Mucosa of descending colon (tissue), 3 donors: Measurements from ENCODE around the gene IGLL1. TPM values are rescaled to one million over a fixed set of nuclear protein-coding genes. Genes with fewer than 3 reads are reported as not detected.

Experiments used
- ATAC-seq: fragments of 200-7000 bp; cut with Tn5 transposase; one replicate; pipeline ENCODE4 v1.9.1; 2020; ENCODE audit warnings: mild to moderate bottlenecking, moderate library complexity
- DNase-seq, 3 donors: peaks; one replicate each; pipeline ENCODE4 v3.0.0-alpha.2; 2020
- H3K36me3 ChIP-seq: fragments of 200-600 bp; one replicate; pipeline ENCODE4 v1.8.0; 2021; ENCODE audit warnings: low read depth, mild to moderate bottlenecking
- H3K4me1 ChIP-seq: fragments of 200-600 bp; one replicate; pipeline ENCODE4 v1.8.0; 2021; ENCODE audit warnings: low read depth, mild to moderate bottlenecking
- H3K4me3 ChIP-seq: fragments of 200-600 bp; one replicate; pipeline ENCODE4 v1.8.0; 2021; ENCODE audit warnings: mild to moderate bottlenecking
- H3K9me3 ChIP-seq: fragments of 200-600 bp; one replicate; pipeline ENCODE4 v1.8.0; 2021; ENCODE audit warnings: mild to moderate bottlenecking
- intact Hi-C, 2 donors: fragments of 100-400 bp; cut with DNase I in 1 of 2; cut with micrococcal nuclease in 1 of 2; formaldehyde crosslinking; loops; one replicate each; pipeline versions ENCODE4 v1.11.0 to v1.11.1; 2022; cut with DNase I, micrococcal nuclease
- total RNA-seq, 3 donors: library from RNA; stranded (reverse); fragmentation: NEBNext Ultra II Directional in 2 of 3; extraction: Animal tissue kit (Norgen Biotek cat#: 25700) in 2 of 3; gene quantifications; one replicate each; pipeline versions ENCODE4 v1.2.1 to v1.2.4, GENCODE V29; 2021 to 2023
- TF ChIP-seq, protein P1 (sequence below): fragments of 200-600 bp; IDR thresholded peaks from one replicate; pipeline ENCODE4 v1.8.0; 2022; ENCODE audit warnings: antibody characterized with exemption, mild to moderate bottlenecking
- donor health status: DM: no; HTN: no; CAD: no; lungs with moderate emphysema.
- donor health status: DM: no; HTN: no; CAD: no.
- donor health status: DM: no; HTN: yes; CAD: no.

The IGLL1 gene
- total RNA-seq, 3 donors from 2014 or later: not detected

DNA sequence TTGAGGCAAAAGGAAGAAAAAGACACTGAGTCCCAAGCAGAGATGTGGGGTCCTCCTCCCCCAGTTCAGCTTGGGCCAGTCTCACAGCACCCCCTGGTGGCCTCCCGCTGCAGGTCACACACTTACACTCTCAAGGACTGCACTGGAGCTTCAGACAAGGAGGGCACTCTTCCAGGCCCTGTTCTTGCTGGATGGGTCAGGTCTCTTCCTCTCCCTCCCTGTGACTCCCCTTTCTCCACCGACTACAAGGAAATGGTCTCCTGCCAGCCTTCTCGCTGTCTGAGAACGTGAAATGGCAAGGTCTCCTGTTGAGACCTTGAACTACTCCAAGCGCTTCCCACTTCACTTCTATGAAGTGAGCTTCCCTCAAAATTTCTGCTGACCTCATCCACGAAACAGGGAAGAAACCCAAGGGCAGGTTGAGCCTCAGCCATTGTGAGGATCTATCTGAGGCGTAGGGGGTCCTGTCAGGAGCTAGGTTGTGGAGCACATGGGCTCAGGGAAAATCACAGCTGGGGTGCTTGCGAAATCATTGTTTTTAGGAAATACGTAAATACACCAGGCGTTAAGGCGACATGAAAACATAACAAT lies 11.2 kb upstream of the IGLL1 start:
- DNase-seq (peak; percentile 43 to 76 (median 71)), ATAC-seq (peak; percentile 72)
- intact Hi-C loops: no loop called here
- Histone ChIP-seq H3K36me3 (no peaks in the 10 kb centered on the region), H3K4me1 (no peaks in the 10 kb centered on the region), H3K9me3 (no peaks in the 10 kb centered on the region), H3K4me3 (no peak overlapping the region)
- TF ChIP-seq, protein P1, sequence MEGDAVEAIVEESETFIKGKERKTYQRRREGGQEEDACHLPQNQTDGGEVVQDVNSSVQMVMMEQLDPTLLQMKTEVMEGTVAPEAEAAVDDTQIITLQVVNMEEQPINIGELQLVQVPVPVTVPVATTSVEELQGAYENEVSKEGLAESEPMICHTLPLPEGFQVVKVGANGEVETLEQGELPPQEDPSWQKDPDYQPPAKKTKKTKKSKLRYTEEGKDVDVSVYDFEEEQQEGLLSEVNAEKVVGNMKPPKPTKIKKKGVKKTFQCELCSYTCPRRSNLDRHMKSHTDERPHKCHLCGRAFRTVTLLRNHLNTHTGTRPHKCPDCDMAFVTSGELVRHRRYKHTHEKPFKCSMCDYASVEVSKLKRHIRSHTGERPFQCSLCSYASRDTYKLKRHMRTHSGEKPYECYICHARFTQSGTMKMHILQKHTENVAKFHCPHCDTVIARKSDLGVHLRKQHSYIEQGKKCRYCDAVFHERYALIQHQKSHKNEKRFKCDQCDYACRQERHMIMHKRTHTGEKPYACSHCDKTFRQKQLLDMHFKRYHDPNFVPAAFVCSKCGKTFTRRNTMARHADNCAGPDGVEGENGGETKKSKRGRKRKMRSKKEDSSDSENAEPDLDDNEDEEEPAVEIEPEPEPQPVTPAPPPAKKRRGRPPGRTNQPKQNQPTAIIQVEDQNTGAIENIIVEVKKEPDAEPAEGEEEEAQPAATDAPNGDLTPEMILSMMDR: peak; percentile 69

DNA sequence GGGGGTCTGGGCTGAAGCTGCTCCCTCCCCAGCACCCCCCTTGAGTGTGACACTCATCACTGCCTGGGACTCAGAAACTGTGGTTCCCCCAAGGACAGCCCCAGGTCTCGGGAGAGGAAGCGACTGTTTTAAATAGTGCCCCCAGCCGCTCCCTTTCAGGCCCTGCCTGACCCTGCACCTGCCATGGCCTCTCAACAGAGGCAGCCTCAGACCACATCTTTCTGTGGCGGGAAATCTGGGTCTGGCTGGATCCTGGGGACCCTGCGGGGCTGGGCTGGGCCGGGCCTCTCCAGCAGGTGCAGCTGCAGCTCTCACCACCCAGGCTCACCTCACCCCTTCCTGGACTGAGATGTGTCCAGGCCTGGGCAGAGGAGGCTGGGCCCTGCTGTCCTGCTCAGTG lies 3.7 kb upstream of the IGLL1 start:
- TF ChIP-seq, protein P1: no peak
- intact Hi-C loops: no loop called here
- DNase-seq (no peak), ATAC-seq (no peak)
- Histone ChIP-seq H3K9me3 (no peaks in the 10 kb centered on the region), H3K36me3 (no peaks in the 10 kb centered on the region), H3K4me3 (no peak overlapping the region), H3K4me1 (no peaks in the 10 kb centered on the region)

DNA sequence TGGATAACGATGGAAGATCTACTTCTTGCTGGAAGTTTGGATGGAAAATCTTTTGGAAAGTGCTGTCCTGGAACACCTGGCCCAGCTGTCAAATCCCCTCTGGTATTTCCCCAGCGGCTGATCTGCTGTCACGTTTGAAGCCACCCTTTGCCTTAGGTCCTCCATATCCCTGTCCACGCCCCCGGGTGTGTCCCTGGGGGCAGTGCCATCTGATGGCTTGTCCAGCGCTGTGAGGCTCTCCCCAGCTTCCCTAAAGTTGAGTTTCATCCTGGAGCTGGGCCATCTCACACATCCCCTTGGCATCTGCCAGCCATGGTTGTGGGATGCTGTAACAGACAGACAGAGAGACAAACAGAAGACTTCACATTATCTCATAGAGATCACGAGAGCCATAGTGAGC lies 3.1 kb upstream of the IGLL1 start:
- Histone ChIP-seq H3K9me3 (no peaks in the 10 kb centered on the region), H3K36me3 (no peaks in the 10 kb centered on the region), H3K4me1 (no peaks in the 10 kb centered on the region), H3K4me3 (no peak overlapping the region)
- intact Hi-C loops: no loop called here
- TF ChIP-seq, protein P1: no peak
- ATAC-seq (no peak), DNase-seq (no peak)

DNA sequence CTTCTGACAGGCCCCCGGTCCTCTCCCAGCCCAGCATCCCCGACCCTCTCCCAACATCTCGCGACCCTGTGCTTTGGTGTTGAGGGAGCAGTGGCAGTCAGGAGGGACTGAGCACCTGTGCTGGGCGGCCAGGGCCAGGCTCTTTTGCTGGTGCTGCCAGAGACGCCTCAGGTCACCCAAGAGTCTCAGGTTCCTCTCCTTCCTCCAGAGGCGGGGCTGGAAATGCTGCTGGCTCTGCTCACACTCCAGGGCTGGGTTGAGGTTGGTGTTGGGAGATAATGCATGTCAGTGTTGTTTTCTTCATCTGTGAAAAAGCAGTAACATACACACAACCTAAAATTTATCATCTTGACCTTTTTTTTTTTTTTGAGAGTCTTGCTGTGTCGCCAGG lies 1.2 kb upstream of the IGLL1 start:
- ATAC-seq (no peak), DNase-seq (no peak)
- Histone ChIP-seq H3K4me3 (no peak overlapping the region), H3K4me1 (no peaks in the 10 kb centered on the region), H3K36me3 (no peaks in the 10 kb centered on the region), H3K9me3 (no peaks in the 10 kb centered on the region)
- intact Hi-C loops: no loop called here
- TF ChIP-seq, protein P1: no peak

DNA sequence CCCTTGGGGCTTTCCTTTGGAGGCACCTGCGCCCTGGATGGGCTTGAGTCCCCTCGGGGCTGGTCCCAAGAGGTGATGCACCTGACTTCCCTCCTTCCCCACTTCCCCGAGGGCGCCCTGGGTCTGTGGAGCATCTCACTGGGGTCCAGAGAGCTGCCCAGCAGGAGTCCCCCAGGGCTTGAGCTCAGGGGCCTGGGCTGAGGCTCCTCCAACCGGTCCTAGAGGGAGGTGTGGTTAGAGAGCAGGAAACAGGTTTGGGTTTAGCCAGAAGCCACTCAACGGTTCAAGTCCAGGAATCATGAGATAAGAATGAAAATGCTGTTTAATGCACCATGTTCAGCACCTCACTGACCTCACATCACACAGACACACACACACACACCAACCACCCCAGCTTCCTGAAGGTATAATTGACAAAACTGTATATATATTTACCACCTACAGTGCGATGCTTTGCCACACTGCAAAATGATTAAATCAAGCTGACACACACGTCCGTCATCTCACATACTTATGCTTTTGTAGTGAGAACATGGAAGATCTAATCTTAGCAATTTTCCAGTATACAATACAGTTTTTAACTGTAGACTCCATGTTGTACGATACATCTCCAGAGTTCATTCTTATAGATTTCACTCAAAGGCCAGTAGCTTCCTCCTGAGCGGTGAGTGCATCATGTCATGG lies 628 bp upstream of the IGLL1 start:
- TF ChIP-seq, protein P1: no peak
- Histone ChIP-seq H3K36me3 (no peaks in the 10 kb centered on the region), H3K9me3 (no peaks in the 10 kb centered on the region), H3K4me1 (no peaks in the 10 kb centered on the region), H3K4me3 (no peak overlapping the region)
- ATAC-seq: no peak
- intact Hi-C loops: no loop called here
- DNase-seq: no peak
